ENCODE results near the gene ILF3.

DNA sequence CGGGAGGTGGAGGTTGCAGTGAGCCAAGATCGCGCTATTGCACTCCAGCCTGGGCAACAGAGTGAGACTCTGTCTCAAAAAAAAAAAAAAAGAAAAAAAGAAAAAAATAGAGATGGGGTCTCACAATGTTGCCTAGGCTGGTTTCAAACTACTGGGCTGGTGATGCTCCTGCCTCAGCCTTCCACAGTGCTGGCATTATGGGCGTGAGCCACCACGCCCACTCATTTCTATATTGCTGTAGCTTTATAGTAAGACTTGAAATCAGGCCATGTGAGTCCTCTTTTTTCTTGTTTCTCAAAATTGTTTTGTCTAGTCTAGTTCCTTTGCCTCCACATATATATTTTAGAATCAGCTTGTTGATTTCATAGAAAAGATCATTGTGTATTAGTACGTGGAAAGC lies 82.0 kb downstream of the ILF3 start:
- TF ChIP-seq POLR2A (IDR thresholded peaks at IDR 0.05) (no peak), CTCF (IDR thresholded peaks at IDR 0.05 in 8 of 11, conservative IDR thresholded peaks at IDR 0.05 in 3 of 11) (no peak), POLR2AphosphoS5 (IDR thresholded peaks at IDR 0.05) (no peak)
